Stimulated activated CD8-positive, alpha-beta memory T cell treated with anti-CD3 and anti-CD28 coated beads, Interleukin-15, amount 100 ng/mL, for 1 hour (primary cell): ENCODE results near the gene PATE3.

Experiments
- DNase-seq: peaks from one replicate; pipeline ENCODE4 v3.0.0-alpha.2; 2020; ENCODE audit warnings: low read depth

PATE3 gene

DNA sequence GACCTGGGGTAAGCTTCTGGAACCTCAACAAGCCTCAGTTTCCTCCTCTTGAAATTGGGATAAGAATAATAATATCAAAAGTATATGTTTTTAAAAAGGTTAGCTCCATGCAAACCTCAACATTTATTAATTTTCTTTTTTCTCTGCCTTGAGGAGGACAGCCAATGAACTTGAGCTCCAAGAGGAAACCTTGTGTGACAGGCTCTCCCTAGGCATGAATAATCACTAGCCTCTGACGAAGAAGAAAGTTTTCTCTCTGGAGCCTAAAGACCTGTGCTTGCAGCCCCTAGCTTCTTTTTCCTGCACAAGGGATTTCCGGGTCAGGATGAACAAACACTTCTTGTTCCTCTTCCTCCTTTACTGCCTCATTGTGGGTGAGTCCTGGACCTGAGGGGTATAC, at the start of gene PATE3:
Gene PATE3 (plus strand): TSS at position 301 of the 400 bp plus-strand sequence. CDS start 25 bp downstream, at position 326.
- DNase-seq: no peak

DNA sequence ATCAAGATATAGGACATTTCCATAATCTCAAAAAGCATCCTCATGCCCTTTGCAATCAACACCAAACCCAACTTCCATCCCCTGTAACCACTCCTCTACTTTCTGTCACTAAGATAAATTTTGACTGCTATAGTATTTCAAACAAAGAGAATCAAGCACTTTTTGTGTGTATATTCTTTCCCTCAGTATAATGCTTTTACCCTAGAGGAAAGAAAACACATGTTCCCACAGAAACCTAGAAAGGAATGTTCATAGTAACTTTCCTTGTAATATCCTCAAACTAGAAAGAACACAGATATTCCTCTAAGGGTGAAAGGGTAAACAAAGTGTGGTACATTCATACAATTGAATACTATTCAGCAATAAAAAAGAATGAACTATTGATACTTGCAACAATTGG, 47.3 kb upstream of the PATE3 start:
- DNase-seq: no peak

GRCh38 chr11:125743681-125744080, 44.2 kb upstream of the PATE3 start:
- no peak for DNase-seq

DNA sequence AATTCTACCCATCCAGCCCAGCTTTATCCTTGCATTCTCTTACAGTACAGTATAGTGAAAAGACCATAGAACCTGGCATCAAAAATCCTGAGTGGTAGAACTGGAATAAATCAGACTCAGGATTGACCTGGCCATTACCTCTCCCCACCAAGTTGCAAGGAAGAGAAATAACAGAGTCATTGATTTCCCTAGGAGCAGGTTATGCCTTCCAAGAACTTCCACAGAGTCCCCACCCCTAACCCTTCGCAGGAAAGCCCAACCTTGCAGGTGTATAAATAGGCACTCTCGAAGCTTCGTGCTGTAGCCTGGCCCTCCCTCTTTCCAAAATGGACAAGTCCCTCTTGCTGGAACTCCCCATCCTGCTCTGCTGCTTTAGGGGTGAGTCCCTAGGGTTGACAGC, 41.9 kb upstream of the PATE3 start, which contains the start of gene PATE1:
Gene PATE1 (plus strand): TSS at position 301 of the 400 bp plus-strand sequence. CDS start 26 bp downstream, at position 327.
- DNase-seq: no peak

GRCh38 chr11:125750629-125751028, 37.3 kb upstream of the PATE3 start:
- DNase-seq: no peak

GRCh38 chr11:125756050-125756449, 31.9 kb upstream of the PATE3 start:
- DNase-seq: no peak

DNA sequence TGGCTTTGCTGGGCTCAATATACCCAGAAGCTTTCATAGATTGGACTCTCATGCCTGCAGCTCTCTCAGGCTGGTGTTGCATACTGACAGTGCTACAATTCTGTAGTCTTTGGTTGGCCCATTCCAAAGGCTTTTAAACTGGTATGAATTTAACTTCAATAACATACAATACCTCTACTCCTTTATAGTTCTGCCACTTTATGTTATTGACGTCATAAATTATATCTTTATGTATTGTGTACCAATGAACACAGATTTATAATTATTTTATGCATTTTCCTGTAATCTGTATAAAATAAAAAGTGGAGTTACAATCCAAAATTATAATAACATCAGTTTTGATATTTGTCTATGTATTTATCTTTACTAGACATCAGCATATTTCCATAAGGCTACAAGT, 25.5 kb upstream of the PATE3 start:
- DNase-seq: no peak

- no peak for DNase-seq
Measured at GRCh38 chr11:125763483-125763882, 24.4 kb upstream of the PATE3 start.

- no peak for DNase-seq
Measured at GRCh38 chr11:125766251-125766650, 21.7 kb upstream of the PATE3 start.

GRCh38 chr11:125768336-125769046, 19.4 kb upstream of the PATE3 start:
- DNase-seq: no peak

DNA sequence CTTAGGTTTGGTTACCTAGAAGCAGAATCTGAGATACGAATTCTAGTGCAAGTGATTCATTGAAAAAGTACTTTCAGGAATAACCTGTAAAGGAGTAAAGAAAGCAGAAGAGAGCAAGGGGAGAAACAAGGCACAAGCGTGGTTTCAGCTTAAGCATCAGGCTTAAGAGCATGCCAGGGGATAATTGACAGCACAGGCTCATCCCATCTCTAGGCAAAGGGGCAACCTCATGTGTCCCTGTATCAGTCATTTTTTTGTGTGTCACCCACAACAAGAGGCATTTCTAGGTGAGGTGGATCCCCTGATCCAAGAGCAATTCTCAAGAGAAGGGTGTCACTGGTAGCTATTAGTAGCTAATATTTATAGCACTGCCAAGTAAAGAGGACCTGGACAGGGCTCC, 17.3 kb upstream of the PATE3 start:
- DNase-seq: no peak

- no peak for DNase-seq
Measured at GRCh38 chr11:125772834-125773505, 15.0 kb upstream of the PATE3 start.

DNA sequence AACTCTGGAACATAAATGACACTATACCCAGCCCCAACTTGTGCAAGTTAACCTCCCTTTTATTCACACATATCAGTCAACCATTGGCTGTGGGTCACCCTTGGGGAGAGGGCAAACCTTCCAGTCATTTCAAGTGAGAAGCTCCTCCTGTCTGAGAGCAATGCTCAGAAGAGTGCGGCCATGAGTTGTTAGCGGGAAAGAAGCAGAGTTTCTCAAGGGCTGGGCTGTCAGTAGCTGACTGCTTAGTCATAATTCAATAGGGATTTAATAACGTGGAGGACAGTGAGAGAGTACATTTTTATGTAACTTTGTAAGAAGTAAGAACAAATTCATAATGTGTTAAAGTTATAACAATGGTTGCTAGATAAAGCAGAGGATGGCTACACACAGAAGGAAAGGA, 14.4 kb upstream of the PATE3 start:
- DNase-seq: no peak

DNA sequence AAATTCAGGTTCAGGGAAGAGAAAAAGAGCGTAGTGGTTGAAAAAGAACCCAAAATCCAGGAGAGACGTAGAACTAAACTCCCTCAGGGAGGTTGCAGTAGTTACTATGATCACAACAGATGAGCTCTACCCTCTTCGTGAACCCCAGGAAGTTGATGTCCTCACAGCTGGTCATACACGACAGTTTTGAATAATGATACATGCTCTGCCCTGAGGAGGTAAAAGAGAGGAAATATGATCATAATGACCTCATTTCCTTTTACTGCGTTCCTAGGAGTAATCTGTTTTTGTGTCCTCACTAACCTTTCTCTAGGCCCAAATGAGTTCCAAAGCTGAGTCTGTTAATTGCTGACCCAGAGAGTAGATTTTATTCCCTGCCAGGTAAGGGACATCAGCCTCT, 10.6 kb upstream of the PATE3 start:
- no peak for DNase-seq

DNA sequence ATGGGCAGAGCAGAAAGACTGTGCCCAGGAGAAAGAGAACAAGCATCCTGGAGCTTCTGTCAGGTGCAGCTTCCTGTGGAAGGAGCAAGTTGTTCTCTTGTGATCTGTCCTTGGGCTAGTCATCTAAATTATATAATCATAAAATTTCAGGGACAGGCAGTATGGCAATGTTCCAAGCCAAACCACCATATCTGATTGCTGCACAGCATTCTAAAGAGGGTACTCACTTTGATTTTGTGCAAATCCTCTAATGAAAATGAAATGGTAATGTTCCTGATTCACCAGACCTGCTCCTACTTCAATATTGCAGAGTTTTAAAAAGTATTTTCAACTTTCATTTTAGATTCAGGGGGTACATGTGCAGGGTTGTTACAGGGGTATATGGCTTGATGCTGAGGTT, 9.2 kb upstream of the PATE3 start, which contains the start of gene PATE2:
Gene PATE2 (minus strand): TSS at position 101 of the 400 bp plus-strand sequence. CDS start 55 bp downstream, at position 46.
- no peak for DNase-seq

DNA sequence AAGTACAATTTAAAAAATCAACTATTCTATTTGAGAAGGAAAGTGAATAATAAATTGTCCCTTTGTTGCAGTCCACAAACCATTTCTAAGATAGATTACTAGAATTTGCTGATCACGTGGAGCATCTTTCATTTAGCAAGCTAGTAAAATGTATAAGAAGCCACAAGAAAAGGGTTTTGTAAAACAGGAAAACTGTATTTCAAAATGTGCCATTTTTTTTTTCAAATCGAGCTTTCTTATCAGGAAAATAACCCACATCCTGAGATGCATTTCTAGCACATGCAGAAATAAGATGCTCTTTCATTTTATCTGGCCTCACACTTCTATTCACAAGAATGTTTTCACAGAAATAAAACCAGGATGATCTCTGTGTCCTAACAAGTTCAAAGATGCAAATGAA, 3.2 kb upstream of the PATE3 start:
- no peak for DNase-seq

GRCh38 chr11:125790825-125791224, 2.9 kb downstream of the PATE3 start:
- no peak for DNase-seq

GRCh38 chr11:125797641-125798040, 9.7 kb downstream of the PATE3 start:
- no peak for DNase-seq

GRCh38 chr11:125799808-125800207, 11.9 kb downstream of the PATE3 start:
- no peak for DNase-seq

DNA sequence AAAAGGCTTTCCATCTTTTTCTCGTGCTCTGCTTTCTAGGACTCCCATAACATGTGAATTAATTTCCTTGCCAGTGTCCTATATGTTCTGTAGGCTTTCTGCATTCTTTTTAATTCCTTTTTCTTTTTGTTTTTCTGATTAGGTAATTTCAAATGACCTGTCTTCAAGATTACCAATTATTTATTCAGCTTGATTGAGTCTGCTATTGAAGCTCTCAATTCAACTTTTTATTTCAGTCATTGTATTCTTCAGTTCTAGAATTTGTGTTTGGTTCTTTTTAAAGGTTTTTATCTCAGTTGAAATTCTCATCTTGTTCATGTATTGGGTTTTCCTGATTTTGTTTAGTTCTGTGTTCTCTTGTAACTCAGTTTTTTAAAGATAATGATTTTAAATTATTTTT, 14.5 kb downstream of the PATE3 start:
- DNase-seq: no peak

DNA sequence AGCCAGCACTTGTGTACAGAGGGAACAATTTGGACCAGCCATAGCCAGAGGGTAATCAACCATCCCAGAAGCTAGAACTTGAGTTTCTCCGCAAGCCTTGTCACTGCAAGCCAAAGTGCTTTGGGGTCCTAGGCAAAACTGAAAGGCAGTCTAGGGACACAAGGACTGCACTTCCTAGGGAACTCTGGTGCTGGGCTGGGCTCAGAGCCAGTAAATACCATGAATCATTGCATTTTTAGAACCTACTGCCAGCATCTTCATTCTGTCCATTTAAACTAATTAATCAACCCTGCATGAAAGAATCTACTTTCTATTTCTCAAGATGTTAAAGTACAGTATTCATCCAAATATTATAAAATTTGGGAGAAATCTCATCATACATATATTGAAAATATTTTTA, 20.0 kb downstream of the PATE3 start:
- no peak for DNase-seq

DNA sequence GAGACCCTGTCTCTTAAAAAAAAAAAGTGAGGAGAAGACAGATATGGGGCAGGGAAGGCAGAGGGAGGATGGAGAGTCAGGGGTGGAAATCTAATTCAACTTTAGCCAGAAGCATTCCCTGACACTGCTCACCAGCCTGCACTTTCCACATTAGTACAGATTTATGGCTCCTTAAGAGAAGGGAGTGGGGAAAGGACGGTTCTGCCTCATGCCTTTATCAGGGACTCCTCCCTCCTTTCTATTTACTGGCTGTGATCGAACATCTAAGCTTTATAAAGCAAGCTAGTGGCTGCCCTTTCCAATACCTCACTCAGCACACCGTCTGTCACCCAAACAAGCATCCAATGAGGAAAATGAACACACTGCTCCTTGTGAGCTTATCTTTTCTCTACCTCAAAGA, 45.1 kb downstream of the PATE3 start, which contains the start of gene PATE4:
Gene PATE4 (plus strand): TSS at position 301 of the 400 bp plus-strand sequence. CDS start 44 bp downstream, at position 345.
- no peak for DNase-seq

DNA sequence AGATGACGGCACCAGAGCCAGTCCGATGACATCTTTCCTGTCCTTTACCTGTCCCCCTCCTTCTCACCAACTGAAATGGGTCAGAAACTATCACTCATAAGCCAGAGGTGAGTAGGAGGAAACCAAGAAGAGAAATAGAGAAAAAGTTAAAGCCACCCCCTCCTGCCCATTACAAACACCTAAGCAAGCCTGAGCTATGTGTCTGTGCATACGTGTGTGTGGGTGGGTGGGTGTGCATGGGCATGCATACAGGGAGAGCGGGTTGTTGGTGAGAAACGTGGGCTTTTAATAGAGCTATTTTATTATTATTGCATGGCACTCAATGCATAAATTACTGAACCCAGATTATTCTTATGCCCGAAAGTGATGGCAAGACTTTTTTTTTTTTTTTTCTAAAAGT, 47.8 kb downstream of the PATE3 start:
- no peak for DNase-seq
